B cell (primary cell): Measurements from ENCODE around the gene ANTKMT. TPM values are rescaled to one million over a fixed set of nuclear protein-coding genes. Genes with fewer than 3 reads are reported as not detected.

Experiments
- ATAC-seq: fragments of 200-7000 bp; cut with Tn5 transposase; one replicate; pipeline ENCODE4 v1.10.0; 2021; ENCODE audit warnings: low read depth, mild to moderate bottlenecking, moderate number of reproducible peaks, moderate library complexity
- CTCF ChIA-PET: fragments of 350-600 bp; sonication (Branson Sonifier 250); formaldehyde crosslinking; loops from one replicate; lab custom pipeline; 2021; ENCODE audit warnings: antibody characterized with exemption, inconsistent platforms; lab: Charles Lee
- POLR2A ChIA-PET: fragments of 350-600 bp; sonication (Branson Sonifier 250); formaldehyde crosslinking; loops from one replicate; lab custom pipeline; 2021; ENCODE audit warnings: antibody characterized with exemption; lab: Charles Lee
- DNase-seq: peaks from one replicate; pipeline ENCODE4 v3.0.0; 2013
- H2AFZ ChIP-seq: 2 replicates; pipeline ENCODE4 v1.6.1; 2012; ENCODE audit warnings: mild to moderate bottlenecking, low read depth, low read length; ENCODE audit not compliant: insufficient read depth, poor library complexity, severe bottlenecking
- H3K27ac ChIP-seq, 2 donors: 1 replicate in 1 of 2; 2 replicates in 1 of 2; pipeline ENCODE4 v1.5.1; 2012 to 2013; ENCODE audit warnings: low read length in 2 of 2, mild to moderate bottlenecking in 2 of 2, moderate library complexity in 1 of 2
- H3K27me3 ChIP-seq, 4 experiments: fragments of 200-600 bp in 1 of 4; sonication (generic) in 1 of 4; replicated peaks in 1 of 4; 1 replicate in 2 of 4; 2 replicates in 2 of 4; pipeline versions ENCODE4 v1.6.1 to v1.7.0; 2013 to 2016; ENCODE audit warnings: low read length in 3 of 4, mild to moderate bottlenecking in 2 of 4, mixed read lengths in 1 of 4, moderate library complexity in 1 of 4; ENCODE audit not compliant: insufficient read depth in 4 of 4, control insufficient read depth in 3 of 4; ENCODE audit errors: control extremely low read depth in 1 of 4
- H3K36me3 ChIP-seq, 2 experiments: replicated peaks in 1 of 2; 1 replicate in 1 of 2; 2 replicates in 1 of 2; pipeline versions ENCODE4 v1.6.1 to v1.7.1; 2013; ENCODE audit warnings: low read length in 1 of 2; ENCODE audit not compliant: insufficient read depth in 2 of 2, control insufficient read depth in 1 of 2; ENCODE audit errors: control extremely low read depth in 1 of 2, extremely low read depth in 1 of 2
- H3K4me1 ChIP-seq, 2 donors: fragments of 200-600 bp in 1 of 2; sonication (generic) in 1 of 2; 1 replicate in 1 of 2; 2 replicates in 1 of 2; pipeline versions ENCODE4 v1.5.1 to v1.6.1; 2013 to 2017; ENCODE audit warnings: low read length in 2 of 2; ENCODE audit not compliant: control insufficient read depth in 2 of 2, insufficient read depth in 2 of 2
- H3K4me2 ChIP-seq: replicated peaks from 2 replicates; pipeline ENCODE3; 2012; ENCODE audit warnings: mild to moderate bottlenecking, low read depth, low read length; ENCODE audit not compliant: poor library complexity, severe bottlenecking
- H3K4me3 ChIP-seq, 5 experiments: fragments of 200-600 bp in 1 of 5; sonication (generic) in 1 of 5; 1 replicate in 3 of 5; 2 replicates in 2 of 5; pipeline versions ENCODE4 v1.5.1 to v1.7.0; 2011 to 2016; ENCODE audit warnings: low read length in 4 of 5, mild to moderate bottlenecking in 4 of 5, low read depth in 2 of 5, control low read depth in 1 of 5, moderate library complexity in 1 of 5; ENCODE audit not compliant: insufficient read depth in 1 of 5; ENCODE audit errors: control extremely low read depth in 1 of 5, extremely low read depth in 1 of 5
- H3K79me2 ChIP-seq: fragments of 200-600 bp; sonication (generic); one replicate; pipeline ENCODE4 v1.6.0; 2016; ENCODE audit warnings: low read length; ENCODE audit not compliant: control insufficient read depth, insufficient read depth
- H3K9ac ChIP-seq: fragments of 200-600 bp; sonication (generic); 2 replicates; pipeline ENCODE4 v1.6.1; 2017; ENCODE audit warnings: mild to moderate bottlenecking, low read length, moderate library complexity
- H3K9me3 ChIP-seq, 3 donors: one replicate each; pipeline versions ENCODE4 v1.6.1 to v1.7.1; 2013; ENCODE audit warnings: low read length in 2 of 3; ENCODE audit not compliant: control insufficient read depth in 2 of 3, insufficient read depth in 1 of 3; ENCODE audit errors: control extremely low read depth in 1 of 3
- H4K20me1 ChIP-seq: 2 replicates; pipeline ENCODE4 v1.6.0; 2012; ENCODE audit warnings: mild to moderate bottlenecking, low read length; ENCODE audit not compliant: insufficient read depth, control insufficient read depth, poor library complexity, severe bottlenecking
- H3K27ac Mint-ChIP-seq: one replicate; pipeline ENCODE4 v1.8.0; 2021; ENCODE audit warnings: mixed read lengths
- H3K27me3 Mint-ChIP-seq: one replicate; pipeline ENCODE4 v1.8.0; 2021; ENCODE audit warnings: mixed read lengths
- H3K4me1 Mint-ChIP-seq: one replicate; pipeline ENCODE4 v1.8.0; 2021; ENCODE audit warnings: mixed read lengths
- H3K4me3 Mint-ChIP-seq: one replicate; pipeline ENCODE4 v1.8.0; 2021; ENCODE audit warnings: mixed read lengths
- H3K9me3 Mint-ChIP-seq: one replicate; pipeline ENCODE4 v1.8.0; 2022; ENCODE audit warnings: mixed read lengths; ENCODE audit not compliant: insufficient read depth
- EZH2 ChIP-seq: IDR thresholded peaks from 2 replicates; pipeline ENCODE4 v1.6.1; 2012; ENCODE audit warnings: borderline replicate concordance, low read depth, mild to moderate bottlenecking, moderate library complexity, low read length; ENCODE audit not compliant: insufficient read depth, poor library complexity, severe bottlenecking
- WGBS: methylation state at CpG from one replicate; pipeline ENCODE4 v1.1.5; 2013; ENCODE audit warnings: missing lambda C conversion rate; ENCODE audit not compliant: insufficient coverage; 5-methylcytosine and 5-hydroxymethylcytosine counted together
- intact Hi-C: fragments of 100-400 bp; cut with micrococcal nuclease; formaldehyde crosslinking; loops from one replicate; pipeline ENCODE4 v1.10.0; 2022
- polyA plus RNA-seq: library from polyadenylated mRNA; depleted of rRNA; stranded (reverse); fragments of >200 nt; gene quantifications from 2 replicates; pipeline ENCODE4 v1.2.3, GENCODE V29; 2012
- total RNA-seq, 2 donors: library from RNA; stranded (reverse); fragments of 120-200 nt in 1 of 2; gene quantifications; 1 replicate in 1 of 2; 2 replicates in 1 of 2; pipeline versions ENCODE4 v1.2.3 to v1.2.4, GENCODE V29; 2013 to 2022
- TF ChIP-seq, protein P1 (sequence below): fragments of 200-600 bp; IDR thresholded peaks from one replicate; pipeline ENCODE4 v1.8.0; 2022; ENCODE audit warnings: antibody characterized with exemption, mild to moderate bottlenecking

ANTKMT gene
- total and polyA plus RNA-seq, 2 donors (not counting 1 experiment from before 2014, with no cell fraction given), result 41.0 to 54.1 TPM

DNA sequence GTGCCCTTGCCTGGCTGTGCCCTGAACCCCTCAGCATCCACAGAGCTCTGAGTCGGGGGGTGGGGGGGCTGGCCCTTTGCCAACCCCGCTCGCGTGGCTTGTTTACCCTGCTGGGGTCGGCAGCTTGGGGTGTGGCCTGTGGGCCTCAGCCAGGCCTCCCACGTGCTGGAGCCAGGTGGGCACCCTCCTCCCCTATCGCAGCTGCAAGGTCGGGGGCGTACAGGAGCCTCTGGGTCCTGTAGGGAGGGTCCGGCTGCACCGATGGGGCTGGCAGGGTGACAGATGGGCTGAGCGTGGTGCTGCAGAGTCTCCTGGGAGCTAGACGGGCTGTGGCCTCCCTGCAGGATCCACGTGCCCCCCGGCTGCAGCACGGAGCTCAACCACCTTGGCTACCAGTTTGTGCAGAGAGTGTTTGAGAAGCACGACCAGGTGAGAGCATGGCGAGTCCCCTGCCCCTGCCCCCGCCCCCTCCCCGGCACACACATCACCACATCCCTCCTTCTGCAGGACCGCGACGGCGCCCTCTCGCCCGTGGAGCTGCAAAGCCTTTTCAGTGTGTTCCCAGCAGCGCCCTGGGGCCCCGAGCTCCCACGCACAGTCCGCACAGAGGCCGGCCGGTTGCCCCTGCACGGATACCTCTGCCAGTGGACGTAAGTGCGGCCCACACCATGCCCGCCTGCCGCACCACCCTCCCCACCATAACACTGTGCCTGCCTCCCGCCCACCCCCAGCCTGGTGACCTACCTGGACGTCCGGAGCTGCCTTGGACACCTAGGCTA, 49.4 kb upstream of the ANTKMT start:
- Histone ChIP-seq H3K4me1 (peaks cover 21 to 32% of the 10 kb centered on the region in 2 donors), H3K9ac (no peak overlapping the region), H3K27ac (no peak overlapping the region), H2AFZ (no peak overlapping the region), H3K4me3 (no peak overlapping the region), H3K4me2 (no peak overlapping the region), H3K79me2 (peaks cover 5% of the 10 kb centered on the region), H3K27me3 (peaks cover 0 to 16% (median 7%) of the 10 kb centered on the region in 4 experiments), H3K36me3 (peaks cover 0 to 31% of the 10 kb centered on the region in 2 experiments), H4K20me1 (peaks cover 31% of the 10 kb centered on the region), H3K9me3 (peaks cover 0 to 4% (median 0%) of the 10 kb centered on the region in 3 donors)
- no peak for ATAC-seq
- WGBS, result 94% methylated on average over 32 of the region's 40 CpGs
- Mint-ChIP-seq H3K27ac (no peak overlapping the region), H3K4me3 (no peak overlapping the region), H3K9me3 (no peaks in the 10 kb centered on the region), H3K4me1 (peaks cover 19% of the 10 kb centered on the region), H3K27me3 (peaks cover 6% of the 10 kb centered on the region)
- POLR2A ChIA-PET, result no interaction called here
- CTCF ChIA-PET, result interaction anchor here (1.0 kb wide), 1 partner anchor 100 kb away, joined by 3 read pairs; no protein-coding TSS in a partner anchor
- intact Hi-C loops, result no loop called here
- no peak for DNase-seq
- TF ChIP-seq, protein P1, sequence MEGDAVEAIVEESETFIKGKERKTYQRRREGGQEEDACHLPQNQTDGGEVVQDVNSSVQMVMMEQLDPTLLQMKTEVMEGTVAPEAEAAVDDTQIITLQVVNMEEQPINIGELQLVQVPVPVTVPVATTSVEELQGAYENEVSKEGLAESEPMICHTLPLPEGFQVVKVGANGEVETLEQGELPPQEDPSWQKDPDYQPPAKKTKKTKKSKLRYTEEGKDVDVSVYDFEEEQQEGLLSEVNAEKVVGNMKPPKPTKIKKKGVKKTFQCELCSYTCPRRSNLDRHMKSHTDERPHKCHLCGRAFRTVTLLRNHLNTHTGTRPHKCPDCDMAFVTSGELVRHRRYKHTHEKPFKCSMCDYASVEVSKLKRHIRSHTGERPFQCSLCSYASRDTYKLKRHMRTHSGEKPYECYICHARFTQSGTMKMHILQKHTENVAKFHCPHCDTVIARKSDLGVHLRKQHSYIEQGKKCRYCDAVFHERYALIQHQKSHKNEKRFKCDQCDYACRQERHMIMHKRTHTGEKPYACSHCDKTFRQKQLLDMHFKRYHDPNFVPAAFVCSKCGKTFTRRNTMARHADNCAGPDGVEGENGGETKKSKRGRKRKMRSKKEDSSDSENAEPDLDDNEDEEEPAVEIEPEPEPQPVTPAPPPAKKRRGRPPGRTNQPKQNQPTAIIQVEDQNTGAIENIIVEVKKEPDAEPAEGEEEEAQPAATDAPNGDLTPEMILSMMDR, result no peak
- no peak for TF ChIP-seq EZH2

DNA sequence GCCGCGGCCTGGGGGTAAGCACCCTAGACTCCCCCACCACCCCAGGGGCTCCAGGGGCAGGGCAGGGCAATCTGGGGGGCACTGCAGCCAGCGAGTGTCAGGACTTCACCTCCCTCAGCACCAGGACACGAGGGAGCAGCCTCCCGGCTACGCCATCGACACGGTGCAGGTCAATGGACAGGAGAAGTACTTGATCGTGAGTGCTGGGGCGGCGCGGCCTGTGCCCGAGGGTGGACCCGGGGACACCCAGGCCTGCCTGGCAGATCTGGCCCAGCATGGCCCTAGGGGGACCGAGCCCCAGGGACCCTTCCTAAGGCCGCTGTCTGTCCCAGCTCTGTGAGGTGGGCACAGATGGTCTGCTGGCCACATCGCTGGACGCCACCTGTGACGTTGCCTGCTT, 48.6 kb upstream of the ANTKMT start:
- H3K27me3 ChIP-seq, result peaks cover 0 to 24% (median 10%) of the 10 kb centered on the region in 4 experiments
- Mint-ChIP-seq H3K4me1 (peaks cover 24% of the 10 kb centered on the region), H3K27me3 (peaks cover 6% of the 10 kb centered on the region), H3K4me3 (no peak overlapping the region), H3K9me3 (no peaks in the 10 kb centered on the region), H3K27ac (no peak overlapping the region)
- peaks cover 18 to 30% of the 10 kb centered on the region in 2 donors for H3K4me1 ChIP-seq
- H3K79me2 ChIP-seq, result peaks cover 5% of the 10 kb centered on the region
- no peak overlapping the region for H3K27ac ChIP-seq
- no peak overlapping the region for H3K4me3 ChIP-seq
- ATAC-seq, result no peak
- H3K36me3 ChIP-seq, result peaks cover 0 to 31% of the 10 kb centered on the region in 2 experiments
- no peak overlapping the region for H3K4me2 ChIP-seq
- no peak for DNase-seq
- ChIA-PET POLR2A (no interaction called here), CTCF (no interaction called here)
- no peak overlapping the region for H2AFZ ChIP-seq
- TF ChIP-seq EZH2, result no peak
- TF ChIP-seq, protein P1, result no peak
- H4K20me1 ChIP-seq, result peaks cover 31% of the 10 kb centered on the region
- no peak overlapping the region for H3K9ac ChIP-seq
- intact Hi-C loops, result no loop called here
- peaks cover 0 to 7% (median 0%) of the 10 kb centered on the region in 3 donors for H3K9me3 ChIP-seq
- WGBS, result 97% methylated on average over 19 of the region's 19 CpGs
